Activated CD4-positive, alpha-beta T cell treated with anti-CD3 and anti-CD28 coated beads, Interleukin-2, amount 50 U/mL, for 24 hours (primary cell): ENCODE measurements around the gene FOXP1.

Experiments
- DNase-seq, 2 donors: peaks; one replicate each; pipeline ENCODE4 v3.0.0-alpha.2; 2020; ENCODE audit warnings: low read depth in 1 of 2, low spot score in 1 of 2

FOXP1 gene

DNA sequence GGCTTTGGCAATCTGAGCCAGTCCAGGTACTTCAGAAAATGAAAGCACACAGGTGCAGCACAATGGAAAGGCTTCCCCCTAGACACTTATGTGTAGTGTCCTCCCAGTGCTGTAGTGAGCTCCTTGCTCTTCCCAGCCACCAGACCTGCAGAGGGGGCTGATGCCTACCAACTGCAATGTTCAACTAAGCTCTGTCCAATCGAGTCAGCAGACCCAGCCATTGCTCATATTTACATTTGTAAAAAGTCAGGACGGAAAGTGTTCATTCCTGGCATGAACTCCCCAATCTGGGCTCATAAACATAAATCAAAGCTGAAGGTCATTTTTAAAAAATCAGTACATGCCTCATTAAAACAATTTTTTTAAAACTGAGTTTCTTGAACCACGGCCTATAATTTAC is 73.0 kb downstream of the FOXP1 start:
- DNase-seq, result no peak

DNA sequence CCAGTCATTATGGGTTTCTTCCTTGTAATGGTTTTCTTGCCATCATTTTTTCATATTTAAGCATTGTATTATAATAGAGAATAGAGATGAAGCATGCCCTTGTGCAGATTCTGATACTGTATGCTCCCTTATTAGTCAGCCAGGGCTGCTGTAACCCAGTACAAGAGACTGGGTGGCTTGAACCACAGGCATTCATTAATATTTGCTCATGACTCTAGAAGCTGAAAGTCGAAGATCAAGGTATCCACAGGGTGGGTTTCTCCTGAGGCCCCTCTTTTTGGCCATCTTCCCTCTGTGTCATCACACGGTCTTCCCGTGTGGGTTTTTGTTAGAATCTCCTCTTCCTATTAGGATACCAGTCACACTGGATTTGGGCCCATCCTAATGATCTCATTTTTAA is 74.5 kb downstream of the FOXP1 start:
- no peak for DNase-seq

DNA sequence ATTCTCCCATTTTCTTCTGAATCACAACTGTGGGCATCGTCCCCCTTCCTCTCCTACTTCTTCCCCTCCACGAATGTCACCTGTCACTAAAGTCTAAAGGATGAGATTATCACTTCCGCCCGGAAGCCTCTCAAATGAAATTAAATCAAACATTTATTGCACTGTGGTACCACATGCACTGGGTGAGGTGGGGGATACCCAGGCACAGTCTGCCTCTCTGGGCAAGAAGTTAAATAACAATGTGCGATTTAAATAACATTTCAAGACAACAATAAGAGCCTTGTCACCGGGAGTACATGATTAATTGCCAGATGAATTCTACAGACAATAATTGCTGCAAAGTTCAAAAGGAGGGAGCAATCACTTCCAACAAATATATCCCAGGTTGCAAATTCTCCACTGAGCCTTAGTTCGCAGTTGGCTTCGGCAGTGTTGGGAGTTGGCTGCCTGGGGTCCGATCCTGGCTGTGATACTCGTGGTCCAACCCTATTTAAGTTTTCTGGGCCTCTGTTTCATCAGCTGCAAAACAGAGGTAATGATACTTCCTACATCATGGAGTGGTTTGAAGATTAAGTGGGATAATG is 77.7 kb downstream of the FOXP1 start:
- DNase-seq, result no peak

DNA sequence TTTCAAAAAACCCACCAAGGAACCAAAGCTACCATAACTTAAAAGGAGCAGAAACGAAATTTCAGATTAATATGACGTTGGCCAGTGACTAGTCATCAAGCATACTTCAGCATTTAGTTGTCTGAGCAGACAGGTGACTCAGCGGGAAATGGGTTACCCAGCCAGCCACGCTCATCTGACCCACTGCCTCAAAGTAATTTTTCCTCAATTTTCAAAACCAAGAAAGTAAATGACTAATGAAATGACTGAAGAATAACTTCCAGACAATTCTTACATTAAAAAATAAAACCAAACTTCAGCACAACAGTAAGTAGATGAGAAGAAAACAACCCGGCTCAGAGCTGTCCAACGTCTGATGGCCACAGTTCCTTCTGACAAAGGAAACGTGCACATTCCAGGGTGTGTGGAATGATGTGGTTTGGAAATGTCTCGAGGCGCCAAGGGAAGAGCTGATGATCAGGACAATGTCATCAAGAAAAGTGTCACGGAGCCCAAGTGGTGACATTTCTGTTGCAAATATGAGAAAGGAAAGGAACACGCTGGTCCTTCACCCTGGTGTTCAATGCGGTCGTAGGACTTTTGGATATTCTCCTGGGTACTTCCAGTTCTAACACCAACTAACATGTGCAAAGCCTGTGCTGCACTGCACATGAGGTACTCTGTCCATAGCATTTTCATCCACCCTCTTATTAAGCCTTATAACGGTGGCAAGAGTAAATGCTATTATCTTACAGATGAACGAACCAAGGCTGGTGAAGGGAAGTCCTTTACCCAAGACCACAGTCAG is 79.1 kb downstream of the FOXP1 start:
- DNase-seq, result peak in 1 of 2 donors; percentile 50

DNA sequence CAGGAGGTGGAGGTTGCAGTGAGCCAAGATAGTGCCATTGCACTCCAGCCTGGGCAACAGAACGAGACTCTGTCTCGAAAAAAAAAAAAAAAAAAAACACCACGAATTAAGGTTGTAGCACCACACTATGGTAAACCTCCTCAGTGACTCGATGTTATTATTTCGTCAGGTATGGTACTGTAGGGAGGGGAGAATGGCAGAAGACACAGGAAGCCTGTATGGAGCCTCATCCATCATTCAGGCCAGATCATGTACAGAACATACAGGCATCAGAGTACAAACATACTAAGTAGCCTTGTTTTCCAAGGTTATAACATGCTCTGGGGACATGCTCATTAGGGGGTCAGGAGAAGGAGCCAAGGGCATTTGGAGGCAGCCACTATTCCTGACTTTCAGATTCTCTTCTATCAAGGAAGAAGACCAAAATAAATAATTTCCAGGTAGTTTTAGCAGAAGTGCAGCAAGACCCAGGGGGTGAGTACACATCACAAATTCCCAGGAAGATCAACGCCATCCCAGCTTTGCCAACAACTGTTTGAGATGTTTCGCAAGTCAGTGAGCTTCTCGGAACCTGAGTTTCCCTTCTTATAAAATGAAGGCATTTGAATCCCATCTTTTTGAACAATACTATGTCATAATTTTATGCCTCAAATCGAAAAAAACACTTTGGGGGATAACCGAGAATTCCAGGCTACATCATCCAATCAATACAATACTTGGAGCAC is 79.8 kb downstream of the FOXP1 start:
- DNase-seq, result no peak

DNA sequence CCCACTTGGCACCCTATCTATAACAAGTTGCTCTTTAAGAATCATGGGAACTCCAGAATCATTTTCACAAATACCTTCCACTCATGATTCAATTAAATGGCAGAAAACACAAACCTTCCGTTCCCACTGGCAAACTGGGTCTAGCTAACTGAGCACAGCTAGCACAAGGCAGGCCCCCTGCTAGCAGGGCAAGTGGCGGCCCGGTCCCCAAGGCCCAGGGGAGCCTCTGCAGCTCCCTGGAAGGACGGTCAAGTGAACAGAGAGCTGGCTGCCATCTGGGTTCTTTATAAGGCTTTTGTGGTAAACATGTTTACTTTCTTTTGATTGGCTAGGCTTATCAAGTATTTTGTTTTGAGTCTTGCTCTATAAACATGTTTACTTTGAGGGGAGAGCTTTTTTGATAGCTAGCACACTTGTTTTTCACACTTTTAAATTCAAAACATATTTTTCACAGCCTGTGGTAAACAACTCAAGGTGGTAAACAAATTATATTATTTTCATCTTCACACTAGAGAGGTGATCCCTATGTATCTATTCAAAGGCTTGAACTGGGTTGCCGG is 81.4 kb downstream of the FOXP1 start:
- no peak for DNase-seq

DNA sequence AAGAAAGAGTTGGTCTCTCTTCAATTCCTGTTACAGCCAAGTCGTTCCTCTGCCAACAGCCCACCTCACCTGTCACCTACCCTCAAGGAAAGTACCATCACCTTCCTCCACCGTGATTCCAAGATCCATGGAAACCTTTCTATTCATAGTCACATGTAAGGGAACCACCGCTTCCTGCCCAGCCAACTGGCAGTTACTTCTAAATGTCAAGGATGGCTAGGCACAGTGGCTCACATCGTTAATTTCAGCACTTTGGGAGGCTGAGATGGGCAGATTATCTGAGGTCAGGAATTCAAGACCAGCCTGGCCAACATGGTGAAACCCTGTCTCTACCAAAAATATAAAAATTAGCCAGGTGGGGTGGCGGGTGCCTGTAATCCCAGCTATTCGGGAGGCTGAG is 82.8 kb downstream of the FOXP1 start:
- no peak for DNase-seq

DNA sequence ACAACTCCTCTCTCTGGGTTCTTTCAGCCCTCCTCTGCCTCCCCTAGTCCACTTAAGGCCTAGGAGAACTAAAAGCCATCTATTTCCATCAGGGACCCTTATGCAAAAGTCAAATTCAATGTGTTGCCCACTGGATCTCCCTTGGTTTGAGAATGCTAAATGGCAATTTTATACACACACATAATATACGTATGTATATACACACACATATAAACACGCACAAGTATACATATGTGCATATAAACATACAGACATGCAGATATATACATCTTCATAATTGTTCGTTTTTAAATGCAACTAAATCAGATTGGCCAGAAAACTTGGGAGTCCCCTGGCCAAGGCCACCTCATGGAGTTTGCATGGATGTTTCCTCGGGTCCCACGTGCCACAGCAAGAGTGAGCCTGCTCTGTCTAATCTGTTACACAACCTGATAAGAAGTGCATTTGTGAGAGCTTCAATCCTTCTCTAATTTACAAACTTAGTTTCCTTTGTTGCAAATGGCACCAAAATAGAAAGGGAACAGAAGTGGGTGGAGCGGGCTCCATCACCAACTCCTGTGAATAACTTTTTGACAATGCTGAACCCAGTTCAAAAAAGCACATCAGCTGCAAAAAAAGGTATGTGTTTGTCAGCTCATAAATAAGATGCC is 84.2 kb downstream of the FOXP1 start:
- DNase-seq, result no peak

DNA sequence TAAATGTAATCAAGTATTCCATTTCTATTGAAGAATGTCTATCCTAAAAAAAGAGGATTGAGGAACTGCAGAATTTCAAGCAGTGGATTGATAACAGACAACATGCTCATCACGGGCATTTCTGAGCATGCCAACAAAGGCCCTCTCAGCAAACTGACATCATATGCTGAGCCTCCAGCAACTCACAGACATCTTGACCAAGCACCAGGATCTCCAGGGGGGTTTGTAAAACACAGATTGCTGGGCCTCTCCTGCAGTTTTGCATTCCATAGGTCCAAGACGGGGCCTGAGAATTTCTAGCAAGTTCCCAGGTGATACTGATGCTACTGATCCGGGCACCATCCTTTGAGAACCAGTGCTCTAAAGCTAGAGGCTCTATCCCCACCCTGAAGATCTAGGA is 85.0 kb downstream of the FOXP1 start:
- DNase-seq, result no peak

DNA sequence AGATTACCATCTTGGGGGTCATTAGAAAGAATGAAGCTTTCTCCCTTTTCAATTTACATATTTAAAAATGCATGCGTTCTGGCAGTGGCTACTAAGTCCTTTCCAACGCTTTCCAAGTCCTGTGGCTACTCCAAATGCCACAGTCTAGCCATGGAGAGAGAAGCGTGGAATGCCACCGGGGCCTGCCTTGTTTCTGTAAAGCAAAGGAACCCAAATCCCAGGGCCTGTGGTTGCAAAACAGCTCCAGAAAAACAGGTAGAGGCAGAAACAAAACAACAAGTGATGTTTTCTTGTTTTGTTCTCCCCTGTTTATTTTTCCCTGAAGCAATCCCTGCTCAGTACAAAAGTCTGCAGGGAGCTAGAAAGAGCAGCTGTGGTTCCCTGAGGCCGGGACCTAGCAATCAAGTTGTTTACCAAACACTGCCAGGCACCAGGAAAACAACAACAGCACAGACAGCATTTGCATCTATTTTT is 85.5 kb downstream of the FOXP1 start:
- no peak for DNase-seq

DNA sequence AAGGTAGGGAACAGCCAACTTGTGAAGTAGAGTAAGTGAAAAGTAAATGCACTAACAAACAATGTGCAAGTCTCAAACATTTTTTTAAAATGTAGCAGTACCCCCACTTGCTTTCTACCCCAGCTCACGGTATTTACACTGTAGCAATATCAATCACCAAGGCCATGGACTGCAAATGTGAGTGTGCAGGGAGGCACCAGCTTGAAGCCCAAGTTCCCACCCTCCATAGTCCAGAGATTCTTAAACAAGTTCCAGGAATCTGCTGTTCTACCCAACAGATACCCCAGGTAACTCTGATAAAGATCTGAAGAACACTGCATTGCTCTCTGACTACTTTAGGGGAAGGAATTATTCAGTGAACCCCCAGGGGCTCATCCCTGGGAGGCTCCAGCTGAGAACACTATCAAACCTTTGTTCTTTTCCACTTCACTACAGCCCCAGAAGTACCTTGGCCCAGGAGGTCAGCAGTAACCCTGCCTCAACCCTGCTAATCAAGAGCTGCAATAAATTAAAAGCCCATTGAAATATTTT is 86.1 kb downstream of the FOXP1 start:
- no peak for DNase-seq

DNA sequence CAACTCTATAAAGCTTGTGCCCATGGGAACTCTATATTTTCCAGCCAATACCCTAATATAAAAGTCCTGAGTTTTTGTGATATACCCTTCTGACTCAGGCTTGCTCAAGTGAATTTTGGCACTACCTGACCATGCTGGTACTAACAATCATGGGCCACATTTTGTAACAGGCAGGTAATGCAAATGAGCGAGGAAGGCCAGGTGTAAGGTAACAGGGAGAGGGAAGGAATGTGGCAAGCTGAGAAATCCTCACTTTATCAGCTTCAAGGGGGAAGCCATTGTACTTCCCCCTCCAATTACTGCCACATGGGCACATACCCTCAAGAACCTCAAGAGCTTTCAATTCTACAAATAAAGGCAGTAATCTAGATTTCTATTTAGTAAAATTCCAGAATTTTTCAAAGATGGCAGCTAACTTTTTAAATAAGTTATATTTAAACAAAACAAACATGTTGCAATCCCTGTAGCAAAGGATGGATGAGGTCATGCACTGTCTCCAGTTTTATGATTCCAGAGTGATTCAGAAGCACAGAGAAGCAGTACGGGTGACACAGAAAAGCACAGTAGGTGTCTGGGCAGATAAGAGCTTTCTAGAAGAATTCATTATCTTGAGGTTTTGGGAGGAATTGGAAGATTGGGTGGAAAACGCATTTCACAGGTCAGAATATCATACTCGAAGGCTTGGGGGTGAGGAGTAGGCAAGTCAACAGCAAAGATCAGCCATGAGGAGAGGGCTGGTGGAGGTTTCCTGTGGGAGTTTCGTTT is 87.6 kb downstream of the FOXP1 start:
- no peak for DNase-seq

DNA sequence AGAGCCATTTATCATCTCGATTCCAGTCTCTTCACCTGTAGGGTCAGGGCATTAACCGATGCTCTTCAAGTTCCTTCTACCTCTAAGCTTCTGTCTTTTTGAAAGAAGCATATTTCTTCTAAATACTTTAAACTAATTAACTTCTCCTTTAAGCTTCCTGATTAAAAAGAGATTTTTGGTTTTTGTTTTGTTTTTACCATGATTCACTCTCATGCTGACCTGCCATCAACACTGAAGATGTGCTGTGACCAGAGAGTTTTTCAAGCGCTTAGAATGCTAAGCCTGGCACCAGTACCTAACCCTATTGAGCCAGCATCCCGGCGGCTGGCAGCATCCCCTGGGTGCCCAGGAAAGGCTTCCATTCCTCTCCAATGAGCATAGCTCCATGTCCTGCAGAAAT is 89.3 kb downstream of the FOXP1 start:
- no peak for DNase-seq

DNA sequence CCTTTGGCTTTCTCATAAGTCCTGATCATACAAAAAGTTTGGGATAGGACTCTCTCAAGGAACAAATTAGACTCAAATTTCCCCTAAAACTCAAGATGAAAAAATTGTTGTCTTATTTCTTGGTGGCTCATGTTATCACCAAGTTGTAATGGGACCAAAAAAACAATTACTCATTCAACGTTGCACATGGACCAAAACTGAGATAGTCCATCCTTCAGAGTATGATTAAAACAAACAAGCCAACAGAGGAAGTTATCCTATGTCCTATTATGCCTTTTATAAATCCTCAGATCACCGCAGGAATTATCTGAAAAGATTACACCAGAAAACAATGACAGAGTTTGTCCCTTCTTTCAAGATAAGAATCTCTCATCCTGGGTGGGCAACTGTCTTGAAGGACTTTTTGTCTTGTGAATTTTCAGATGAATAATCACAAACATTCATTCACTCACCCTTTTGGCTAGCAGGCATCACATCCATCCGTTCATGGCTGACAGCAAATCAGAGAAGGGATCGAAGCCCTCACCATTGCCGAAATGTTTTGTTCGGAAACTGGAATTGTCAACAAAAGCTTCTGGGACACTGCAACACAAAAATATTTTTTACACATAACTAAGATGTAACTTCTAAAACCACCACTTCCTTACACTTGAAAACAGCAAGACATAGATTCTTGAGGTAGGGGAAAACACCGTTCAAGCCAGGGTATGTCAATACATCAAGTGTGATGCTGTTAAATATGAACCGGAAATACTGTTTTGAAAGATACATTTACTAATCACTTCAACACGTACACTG is 90.4 kb downstream of the FOXP1 start:
- DNase-seq, result no peak

DNA sequence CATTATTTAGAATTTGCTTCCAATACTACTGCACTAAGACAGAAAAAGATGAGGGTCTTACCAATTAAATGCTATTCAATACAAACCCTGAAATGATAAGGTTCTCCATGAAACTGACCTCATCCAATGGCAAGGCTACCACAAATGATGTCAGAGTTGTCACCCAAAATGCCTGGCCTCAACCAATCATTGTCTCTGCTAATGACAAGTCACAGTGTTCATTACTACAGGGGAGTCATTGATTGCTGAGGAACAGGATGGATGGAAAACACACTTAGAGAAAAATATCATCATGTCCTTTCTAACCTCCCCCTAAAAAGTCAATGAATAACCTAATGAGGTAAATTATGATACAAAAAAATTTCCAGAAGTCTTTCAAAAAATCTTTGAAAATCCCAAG is 91.0 kb downstream of the FOXP1 start:
- no peak for DNase-seq

DNA sequence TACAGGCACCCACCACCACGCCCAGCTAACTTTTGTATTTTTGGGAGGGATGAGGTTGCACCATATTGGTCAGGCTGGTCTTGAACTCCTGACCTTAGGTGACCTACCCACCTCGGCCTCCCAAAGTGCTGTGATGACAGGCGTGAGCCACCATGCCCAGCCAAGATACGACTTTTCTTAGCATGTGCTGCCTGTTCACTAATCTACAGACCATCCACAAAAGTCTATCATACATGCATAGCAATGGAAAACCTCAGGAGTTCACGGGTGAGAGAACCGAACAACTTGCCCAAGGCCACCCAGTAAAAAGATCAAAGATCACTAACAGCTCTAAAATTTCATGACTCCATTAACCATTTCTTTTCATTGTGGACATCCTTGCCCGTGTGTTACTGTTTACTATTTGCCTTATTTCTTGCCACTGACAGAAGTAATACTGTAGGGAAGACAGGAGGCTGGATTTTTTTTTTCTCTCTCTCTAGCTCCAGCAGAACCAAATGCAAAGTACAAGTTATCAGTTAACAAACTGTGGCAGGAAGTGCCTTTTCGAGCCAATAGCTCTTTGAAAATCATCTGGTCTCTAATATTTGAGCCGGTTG is 92.3 kb downstream of the FOXP1 start:
- DNase-seq, result no peak

DNA sequence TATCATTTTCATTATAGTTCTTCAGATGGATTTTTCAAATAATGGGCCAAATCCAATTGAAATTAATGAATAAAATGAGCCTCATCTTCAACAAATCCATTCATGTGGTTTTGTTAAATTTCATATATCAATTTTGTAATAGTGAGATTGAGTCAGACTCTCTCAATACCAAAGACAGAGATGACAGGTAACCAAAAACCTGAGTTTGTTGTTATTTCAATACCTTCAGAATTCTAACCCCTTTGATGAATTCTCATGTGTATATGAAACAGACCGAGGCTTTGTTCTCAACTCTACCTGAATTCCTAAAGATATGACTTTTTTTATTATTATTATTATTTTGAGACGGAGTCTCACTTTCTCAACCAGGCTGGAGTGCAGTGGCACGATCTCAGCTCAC is 92.8 kb downstream of the FOXP1 start:
- DNase-seq, result no peak

DNA sequence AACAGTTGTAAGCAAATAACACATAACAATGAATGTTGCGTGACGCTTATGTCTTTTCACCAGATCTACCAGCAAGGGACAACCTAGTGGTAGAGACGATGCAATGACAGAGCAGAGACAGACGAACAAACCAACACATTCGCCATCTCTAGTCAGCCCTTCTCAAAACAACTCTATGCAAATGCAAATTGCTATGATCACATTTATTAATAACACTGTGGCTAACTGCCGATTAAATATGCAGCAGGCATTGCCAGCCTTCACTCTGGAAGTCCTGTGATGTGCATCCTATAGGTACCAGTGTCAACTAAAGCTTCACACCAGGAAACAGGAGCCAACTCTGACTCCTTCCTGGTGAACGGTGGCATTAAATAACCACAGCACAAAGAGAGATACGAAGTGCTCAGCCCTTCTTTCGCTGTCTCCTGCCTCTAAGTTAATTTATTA is 94.2 kb downstream of the FOXP1 start:
- peak in 1 of 2 donors; percentile 36 for DNase-seq

DNA sequence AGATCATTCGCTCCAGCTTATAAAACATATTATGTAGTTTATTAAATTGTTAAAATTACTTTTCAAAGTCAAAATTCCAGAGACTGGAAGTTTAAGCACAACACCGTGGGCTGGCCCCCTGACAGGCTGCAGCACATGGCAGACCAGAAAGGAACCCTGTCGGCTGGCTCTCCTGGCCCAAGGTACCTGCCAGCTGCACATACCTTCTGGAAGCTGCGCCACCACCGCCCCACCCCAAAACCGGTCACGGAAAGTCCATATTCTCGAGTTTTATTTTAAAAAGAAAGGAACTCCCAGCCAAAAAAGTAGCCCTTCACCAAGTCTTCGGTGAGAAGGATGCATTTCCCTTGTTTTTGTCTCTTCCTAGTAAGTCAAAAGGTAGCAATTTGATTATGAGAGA is 94.6 kb downstream of the FOXP1 start:
- no peak for DNase-seq
